Large intestine (tissue), 3 donors: ENCODE data around the gene CD226. TPM values are rescaled to one million over a fixed set of nuclear protein-coding genes. Genes with fewer than 3 reads are reported as not detected.
"Not testable (repeated sequence)": the region's sequence is repeated elsewhere in the genome, so short reads cannot be mapped to it uniquely, and the experiment has no call there.

ENCODE experiments used
- DNase-seq, 2 donors: peaks; one replicate each; pipeline versions ENCODE4 v3.0.0 to v3.0.0-alpha.2; 2013
- H3K27ac ChIP-seq: one replicate; pipeline ENCODE4 v1.5.1; 2013; ENCODE audit warnings: low read length
- H3K27me3 ChIP-seq: 2 replicates; pipeline ENCODE4 v1.6.1; 2013; ENCODE audit warnings: low read length; ENCODE audit not compliant: control insufficient read depth, insufficient read depth
- H3K36me3 ChIP-seq: 2 replicates; pipeline ENCODE4 v1.6.1; 2013; ENCODE audit warnings: low read length; ENCODE audit not compliant: control insufficient read depth, insufficient read depth
- H3K4me1 ChIP-seq: one replicate; pipeline ENCODE4 v1.6.1; 2013; ENCODE audit warnings: low read length; ENCODE audit not compliant: control insufficient read depth, insufficient read depth
- H3K4me3 ChIP-seq: one replicate; pipeline ENCODE4 v1.5.1; 2013; ENCODE audit warnings: low read length
- H3K9me3 ChIP-seq: one replicate; pipeline ENCODE4 v1.6.1; 2013; ENCODE audit warnings: mild to moderate bottlenecking, low read depth, low read length, moderate library complexity; ENCODE audit not compliant: control insufficient read depth
- WGBS: methylation state at CpG from one replicate; pipeline ENCODE4 v1.1.5; 2013; ENCODE audit warnings: low lambda C conversion rate; ENCODE audit not compliant: insufficient coverage; 5-methylcytosine and 5-hydroxymethylcytosine counted together
- polyA plus RNA-seq: library from polyadenylated mRNA; unstranded; fragments of 120-200 nt; gene quantifications from one replicate; pipeline ENCODE4 v1.2.1, GENCODE V29; 2013

CD226 gene
- polyA plus RNA-seq, 1 donor: 1.6 TPM

DNA sequence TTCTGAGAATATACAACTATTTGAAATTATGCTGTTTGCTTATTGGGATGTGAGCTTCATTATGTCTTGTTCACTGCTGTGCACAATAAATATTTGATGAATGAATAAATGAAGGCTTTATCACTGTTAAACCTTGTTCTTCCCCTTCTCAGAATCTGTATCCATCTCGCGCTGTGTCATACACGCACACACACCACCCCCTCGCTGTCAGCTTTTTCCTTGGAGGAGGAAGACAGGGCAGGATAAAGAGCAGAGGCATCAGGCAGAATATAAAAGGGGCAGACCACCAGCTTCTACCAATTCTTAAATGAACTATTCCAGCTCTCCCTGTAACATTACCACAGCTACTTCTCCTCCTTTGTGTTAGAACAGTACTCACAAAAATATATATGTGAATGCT lies 75.0 kb downstream of the CD226 start:
- no peak overlapping the region for H3K27ac ChIP-seq
- H3K4me3 ChIP-seq: no peak overlapping the region
- DNase-seq: no peak
- H3K36me3 ChIP-seq: no peaks in the 10 kb centered on the region
- H3K9me3 ChIP-seq: no peaks in the 10 kb centered on the region
- H3K4me1 ChIP-seq: no peaks in the 10 kb centered on the region
- WGBS: no CpG with 5 or more reads among the region's 4 CpGs
- H3K27me3 ChIP-seq: no peaks in the 10 kb centered on the region

DNA sequence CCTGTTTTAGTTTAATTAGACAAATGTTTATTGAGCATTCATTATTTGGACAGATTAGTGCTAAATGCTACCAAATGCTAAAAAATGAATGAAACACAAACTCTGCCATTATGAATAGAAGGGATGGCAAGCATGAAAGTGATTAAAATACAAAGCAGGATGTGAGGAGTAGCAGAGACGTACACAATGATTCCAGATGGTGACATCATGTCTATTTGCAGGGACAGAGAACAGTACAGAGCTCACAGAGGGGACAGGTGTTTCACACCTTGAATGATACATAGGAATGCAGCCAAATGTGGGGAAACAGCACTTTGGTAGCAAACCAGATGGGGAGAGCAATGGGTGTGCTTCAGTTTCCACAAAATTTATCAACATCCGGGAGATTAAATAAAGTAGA lies 76.3 kb downstream of the CD226 start:
- H3K27ac ChIP-seq: no peak overlapping the region
- WGBS: 100% methylated on average over 1 of the region's 2 CpGs
- H3K9me3 ChIP-seq: no peaks in the 10 kb centered on the region
- no peaks in the 10 kb centered on the region for H3K36me3 ChIP-seq
- H3K4me1 ChIP-seq: no peaks in the 10 kb centered on the region
- no peak overlapping the region for H3K4me3 ChIP-seq
- DNase-seq: no peak
- no peaks in the 10 kb centered on the region for H3K27me3 ChIP-seq

DNA sequence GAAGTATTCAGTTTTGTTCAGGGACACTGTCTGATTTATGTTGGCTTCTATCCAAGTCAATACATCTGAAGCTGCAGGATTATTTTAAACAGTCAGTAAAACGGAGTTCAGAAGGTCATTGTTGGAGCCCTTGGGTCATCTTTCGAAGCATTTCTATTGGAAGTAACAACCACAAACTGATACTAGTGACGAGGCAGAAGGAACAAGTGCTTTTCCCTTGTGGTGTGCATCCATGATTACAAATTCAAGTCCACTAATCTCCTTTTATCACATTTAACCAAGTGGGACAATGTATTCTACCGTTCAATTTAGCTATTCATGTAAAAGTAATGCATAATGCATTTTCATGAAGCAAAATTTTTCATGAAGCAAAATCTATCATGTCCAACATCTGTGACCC lies 76.9 kb downstream of the CD226 start:
- H3K9me3 ChIP-seq: no peaks in the 10 kb centered on the region
- H3K36me3 ChIP-seq: no peaks in the 10 kb centered on the region
- H3K4me3 ChIP-seq: no peak overlapping the region
- no peaks in the 10 kb centered on the region for H3K4me1 ChIP-seq
- no peak for DNase-seq
- 85% methylated on average over 3 of the region's 4 CpGs for WGBS
- H3K27ac ChIP-seq: no peak overlapping the region
- H3K27me3 ChIP-seq: no peaks in the 10 kb centered on the region

DNA sequence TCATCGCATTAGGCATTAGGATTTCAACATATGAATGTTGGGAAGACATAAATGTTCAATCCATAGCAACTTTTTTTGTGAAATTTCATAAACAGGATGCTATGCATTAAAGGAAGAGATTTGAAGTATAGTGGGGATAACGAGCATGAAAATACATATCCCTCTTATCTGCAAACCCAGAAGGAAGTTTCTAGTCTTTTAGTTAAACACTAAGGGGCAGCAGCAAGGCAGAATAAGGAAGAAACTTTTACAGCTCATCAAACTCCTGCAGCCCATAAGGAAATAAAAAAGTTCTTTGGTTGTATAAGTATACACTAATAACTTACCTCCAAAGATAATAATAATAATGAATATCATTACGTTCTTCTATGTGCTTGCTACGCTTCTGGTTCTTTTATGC lies 81.5 kb downstream of the CD226 start:
- Histone ChIP-seq H3K27ac (no peak overlapping the region), H3K4me1 (no peaks in the 10 kb centered on the region), H3K36me3 (no peaks in the 10 kb centered on the region), H3K27me3 (no peaks in the 10 kb centered on the region), H3K4me3 (no peak overlapping the region), H3K9me3 (no peaks in the 10 kb centered on the region)
- WGBS: 100% methylated on average over 1 of the region's 4 CpGs
- DNase-seq: no peak

DNA sequence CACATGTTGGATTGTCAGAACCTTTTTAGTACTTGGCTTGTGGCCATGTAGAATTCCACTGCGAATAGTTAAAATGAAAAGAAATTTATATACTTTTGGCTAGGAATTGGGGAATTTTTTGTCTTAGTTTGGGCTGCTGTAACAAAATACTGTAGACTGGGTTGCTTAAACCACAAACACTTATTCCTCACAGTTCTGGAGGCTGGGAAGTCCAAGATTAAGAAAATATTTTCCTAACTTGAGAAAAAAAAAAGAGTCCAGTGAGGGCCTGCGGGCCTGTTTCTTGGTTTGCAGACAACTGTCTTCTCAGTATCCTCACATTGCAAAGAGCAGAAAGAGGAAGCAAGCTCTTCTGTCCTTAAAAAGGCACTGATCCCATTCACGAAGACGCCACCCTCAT lies 81.9 kb downstream of the CD226 start:
- H3K36me3 ChIP-seq: no peaks in the 10 kb centered on the region
- H3K27ac ChIP-seq: no peak overlapping the region
- H3K9me3 ChIP-seq: no peaks in the 10 kb centered on the region
- H3K4me3 ChIP-seq: no peak overlapping the region
- no peaks in the 10 kb centered on the region for H3K4me1 ChIP-seq
- DNase-seq: no peak
- H3K27me3 ChIP-seq: no peaks in the 10 kb centered on the region
- 100% methylated on average over 1 of the region's 4 CpGs for WGBS

DNA sequence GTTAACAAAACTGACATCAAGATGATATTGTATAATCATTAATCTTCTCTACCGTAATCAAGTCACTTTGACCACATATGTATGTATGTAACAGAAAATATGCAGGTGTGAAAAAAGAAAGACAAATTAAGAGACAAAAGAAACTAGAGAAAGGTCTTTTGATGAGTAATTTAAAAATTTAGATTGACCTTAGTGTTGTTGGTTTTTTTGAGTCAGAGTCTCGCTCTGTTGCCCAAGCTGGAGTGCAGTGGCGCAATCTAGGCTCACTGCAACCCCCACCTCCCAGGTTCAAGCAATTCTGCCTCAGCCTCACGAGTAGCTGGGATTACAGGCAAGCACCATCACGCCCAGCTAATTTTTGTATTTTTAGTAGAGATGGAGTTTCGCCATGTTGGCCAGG lies 82.9 kb downstream of the CD226 start:
- H3K9me3 ChIP-seq, H3K4me3 ChIP-seq, H3K27ac ChIP-seq, H3K4me1 ChIP-seq, H3K27me3 ChIP-seq, DNase-seq, H3K36me3 ChIP-seq: not testable (repeated sequence)
- WGBS: 100% methylated on average over 1 of the region's 6 CpGs

DNA sequence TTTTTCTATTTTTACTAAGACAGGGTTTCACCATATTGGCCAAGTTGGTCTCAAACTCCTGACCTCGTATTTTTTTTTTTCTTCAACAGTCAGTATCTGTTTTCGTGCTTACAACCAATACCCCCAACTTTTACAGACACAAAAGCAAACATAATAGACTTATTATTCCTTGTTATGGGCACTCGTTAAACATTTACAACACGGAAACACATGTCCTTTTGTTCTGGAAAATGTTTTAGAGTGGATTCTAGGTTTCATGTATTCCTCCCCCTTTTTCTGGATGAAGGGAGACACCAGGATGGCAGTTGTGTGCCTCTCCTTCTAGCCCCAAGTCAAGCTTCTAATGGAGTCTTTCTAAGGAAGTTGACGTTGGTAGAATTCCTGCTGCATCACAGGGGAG lies 88.8 kb downstream of the CD226 start:
- Histone ChIP-seq H3K27me3 (no peaks in the 10 kb centered on the region), H3K4me3 (no peak overlapping the region), H3K4me1 (no peaks in the 10 kb centered on the region), H3K9me3 (no peaks in the 10 kb centered on the region), H3K36me3 (no peaks in the 10 kb centered on the region), H3K27ac (no peak overlapping the region)
- no peak for DNase-seq
- WGBS: 94% methylated on average over 2 of the region's 5 CpGs

DNA sequence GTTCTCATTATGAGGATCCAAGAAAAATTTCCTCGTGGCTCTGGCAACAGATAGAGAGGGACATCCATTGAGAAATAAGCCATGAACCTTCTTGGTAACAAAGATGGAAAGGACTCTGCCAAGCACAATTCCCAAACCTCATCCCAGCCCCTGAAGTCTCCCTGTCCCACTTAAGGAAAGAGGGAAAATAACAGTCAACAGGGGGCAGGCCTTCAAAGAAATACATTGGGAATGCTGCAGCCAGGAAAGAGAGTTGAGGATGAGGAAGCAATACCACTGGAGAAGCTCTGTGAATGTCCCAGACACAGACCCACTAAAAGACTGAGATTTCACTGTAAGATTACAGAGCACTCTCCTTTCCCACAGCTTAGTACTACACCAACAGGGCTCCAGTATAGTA lies 93.2 kb downstream of the CD226 start:
- H3K27ac ChIP-seq: no peak overlapping the region
- no peaks in the 10 kb centered on the region for H3K9me3 ChIP-seq
- no CpG with 5 or more reads among the region's 1 CpG for WGBS
- H3K36me3 ChIP-seq: no peaks in the 10 kb centered on the region
- no peaks in the 10 kb centered on the region for H3K4me1 ChIP-seq
- no peak overlapping the region for H3K4me3 ChIP-seq
- no peak for DNase-seq
- H3K27me3 ChIP-seq: no peaks in the 10 kb centered on the region

DNA sequence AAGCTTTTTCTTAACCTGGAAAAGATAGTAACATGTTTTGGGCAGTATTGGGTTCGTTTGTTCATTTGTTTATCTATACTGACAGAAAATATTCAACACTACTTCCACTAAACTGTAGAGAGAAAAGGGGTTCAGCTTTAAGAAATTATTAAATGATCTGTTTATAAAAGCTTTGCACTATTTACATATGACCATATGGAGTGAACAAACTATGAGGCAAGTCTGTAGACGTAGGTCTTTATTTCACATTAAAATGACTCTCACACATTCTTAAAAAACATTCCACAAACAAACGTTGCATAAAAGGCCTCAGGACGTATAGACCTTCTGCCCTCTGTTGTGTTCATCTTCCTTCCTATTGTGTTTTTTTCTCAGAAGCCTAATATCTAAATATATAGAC lies 94.6 kb downstream of the CD226 start:
- Histone ChIP-seq H3K4me1 (no peaks in the 10 kb centered on the region), H3K4me3 (no peak overlapping the region), H3K27me3 (no peaks in the 10 kb centered on the region), H3K9me3 (no peaks in the 10 kb centered on the region), H3K27ac (no peak overlapping the region), H3K36me3 (no peaks in the 10 kb centered on the region)
- WGBS: 59% methylated on average over 3 of the region's 4 CpGs
- DNase-seq: no peak

DNA sequence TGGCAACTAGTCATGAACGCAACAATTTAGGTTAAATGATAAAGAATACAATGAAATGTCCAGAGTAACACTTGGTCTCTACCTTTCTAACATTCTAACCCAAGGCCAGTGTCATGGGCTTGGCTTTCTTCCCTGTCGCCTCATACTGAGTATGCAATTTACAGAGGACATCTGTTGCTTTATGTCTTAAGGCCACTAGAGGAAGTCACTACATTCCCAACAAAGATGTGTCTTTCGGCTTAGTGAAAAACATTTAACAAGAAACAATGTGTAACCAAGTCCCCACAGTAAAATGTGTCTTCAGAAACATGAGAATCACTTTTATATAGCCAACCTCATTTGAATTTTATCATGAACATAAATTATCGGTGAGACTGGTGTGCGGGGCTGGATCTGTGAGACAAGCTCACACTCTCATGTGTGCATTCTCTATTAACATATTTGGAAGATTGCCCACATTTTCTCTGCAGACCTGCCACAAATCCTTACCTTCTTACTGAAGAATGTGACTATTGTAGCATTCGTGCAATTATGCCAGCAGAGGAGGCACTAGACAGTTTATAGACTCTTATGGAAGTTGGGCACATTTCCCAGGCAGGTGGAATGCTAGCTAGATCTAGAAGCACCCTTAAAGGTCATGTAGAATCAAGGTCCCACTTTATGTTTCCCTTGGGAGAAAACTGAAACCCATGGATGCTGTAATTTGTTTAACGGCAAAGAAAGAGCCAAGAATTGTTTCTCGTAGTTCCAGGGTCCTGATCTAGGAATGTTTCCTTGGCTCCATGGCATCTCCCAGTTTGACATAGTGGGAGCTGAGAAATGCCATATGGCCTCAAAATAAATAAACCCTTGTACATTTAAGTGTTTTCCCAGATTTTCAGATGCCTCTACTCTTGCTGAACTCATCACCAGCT lies 101.8 kb downstream of the CD226 start:
- no peak overlapping the region for H3K27ac ChIP-seq
- no peak for DNase-seq
- 80% methylated on average over 2 of the region's 8 CpGs for WGBS
- H3K9me3 ChIP-seq: no peaks in the 10 kb centered on the region
- H3K36me3 ChIP-seq: no peaks in the 10 kb centered on the region
- H3K4me3 ChIP-seq: no peak overlapping the region
- no peaks in the 10 kb centered on the region for H3K27me3 ChIP-seq
- H3K4me1 ChIP-seq: no peaks in the 10 kb centered on the region

DNA sequence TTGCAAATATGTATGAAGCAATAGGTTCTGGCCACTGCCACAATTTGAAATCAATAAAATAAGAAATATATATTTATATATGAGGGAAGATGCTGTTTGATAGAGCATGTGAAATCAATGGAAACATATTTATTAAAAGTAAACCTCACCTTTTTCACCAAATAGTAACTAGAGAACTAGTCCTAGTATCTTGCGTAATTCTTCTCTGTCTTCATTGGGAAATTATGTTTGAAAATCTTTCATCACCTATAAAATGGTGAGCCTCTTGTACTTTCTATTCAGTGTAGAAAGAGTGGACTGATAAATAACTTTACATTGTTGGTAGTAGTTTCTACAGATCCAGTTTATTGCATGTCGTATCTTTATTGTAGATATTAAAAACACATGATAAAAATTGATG lies 103.0 kb downstream of the CD226 start:
- no peaks in the 10 kb centered on the region for H3K27me3 ChIP-seq
- DNase-seq: no peak
- H3K27ac ChIP-seq: no peak overlapping the region
- no peak overlapping the region for H3K4me3 ChIP-seq
- H3K4me1 ChIP-seq: no peaks in the 10 kb centered on the region
- H3K9me3 ChIP-seq: no peaks in the 10 kb centered on the region
- 100% methylated on average over 1 of the region's 2 CpGs for whole genome bisulfite sequencing
- H3K36me3 ChIP-seq: no peaks in the 10 kb centered on the region
